GM19239 (cell line): ENCODE measurements around the gene PAX9.
"Not testable (repeated sequence)": the region's sequence is repeated elsewhere in the genome, so short reads cannot be mapped to it uniquely, and the experiment has no call there.

Source experiments
- DNase-seq: peaks from one replicate; pipeline ENCODE4 v3.0.0; 2011; ENCODE audit warnings: low spot score; ENCODE audit not compliant: insufficient read length
- FAIRE-seq: peaks from 2 replicates; lab custom pipeline; 2011; peaks lifted over from hg19 to GRCh38; lab: Jason Lieb, UNC

The PAX9 gene

DNA sequence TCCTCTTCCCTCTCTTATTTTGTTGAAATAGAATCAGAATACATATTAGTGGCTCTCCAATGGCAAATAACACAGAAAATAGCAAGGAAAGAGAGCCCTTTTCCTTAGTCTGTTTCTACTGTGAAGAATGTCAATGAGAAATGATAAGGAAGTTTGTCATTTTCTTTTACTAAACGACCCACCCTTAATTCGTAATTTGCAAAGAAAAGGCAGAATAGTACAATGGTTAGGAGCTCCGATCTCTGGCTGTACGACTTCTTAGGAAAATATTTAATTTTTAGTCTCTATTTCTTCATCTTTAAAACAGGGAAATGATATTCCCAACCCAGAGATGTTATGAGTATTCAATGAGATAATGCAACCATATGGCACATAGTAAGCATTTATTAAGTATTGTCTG is 6.0 kb downstream of the PAX9 start:
- FAIRE-seq = no peak
- DNase-seq = no peak

DNA sequence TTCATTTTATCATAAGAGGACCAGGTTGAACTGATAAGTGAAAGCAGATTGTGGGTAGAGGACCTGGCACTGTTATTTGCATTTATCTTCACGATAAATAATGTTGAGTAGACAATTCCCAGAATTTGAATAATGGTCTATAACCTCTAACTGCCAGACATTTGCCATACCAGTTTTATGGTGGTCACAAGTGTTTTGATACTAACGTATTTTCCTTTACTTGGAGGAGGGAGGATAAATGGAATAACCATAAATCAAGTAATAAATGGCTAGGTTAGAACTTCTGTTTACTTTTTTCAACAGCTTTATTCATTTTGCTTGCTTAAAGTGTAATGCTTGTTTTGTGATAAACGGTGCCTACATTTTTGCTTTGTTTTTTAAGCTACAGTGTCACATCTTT is 9.5 kb downstream of the PAX9 start:
- no peak for DNase-seq
- FAIRE-seq = no peak

DNA sequence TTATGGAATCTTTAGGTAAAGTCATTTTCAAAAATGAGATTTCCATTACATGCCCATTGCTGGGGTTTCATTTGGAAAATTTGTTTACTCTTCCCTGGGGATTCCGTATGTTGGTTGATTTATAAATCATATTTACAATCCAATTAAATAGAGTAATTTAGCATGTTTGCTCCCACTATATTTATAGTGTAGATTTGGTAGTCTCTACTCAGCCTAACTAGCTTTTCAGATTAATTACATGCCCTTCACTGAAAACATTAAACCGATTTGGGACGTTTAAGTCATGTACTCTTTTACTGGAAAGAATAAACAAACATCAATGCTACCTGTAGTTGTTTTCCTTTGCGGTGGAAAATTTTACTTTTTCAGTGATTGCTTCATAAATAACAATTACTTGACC is 10.4 kb downstream of the PAX9 start:
- DNase-seq (no peak), FAIRE-seq (no peak)

DNA sequence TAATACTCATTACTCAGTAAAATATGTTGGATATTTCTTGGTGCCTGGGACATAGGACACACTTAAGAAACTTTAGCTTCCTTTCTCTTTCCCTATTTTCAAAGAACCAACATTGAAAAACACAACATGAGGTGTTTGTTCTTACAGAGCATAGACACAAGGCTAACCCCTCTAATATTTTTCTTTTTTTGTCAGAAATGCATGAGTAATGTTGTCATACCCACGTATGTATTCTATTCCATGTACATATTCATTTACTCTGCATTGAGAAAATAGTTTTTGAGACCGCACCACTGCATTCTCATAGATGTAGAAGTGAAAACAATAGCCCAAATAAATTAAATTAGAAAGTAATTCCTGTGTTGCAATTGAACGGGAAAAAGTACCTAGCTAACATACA is 13.0 kb downstream of the PAX9 start:
- DNase-seq (no peak), FAIRE-seq (no peak)

DNA sequence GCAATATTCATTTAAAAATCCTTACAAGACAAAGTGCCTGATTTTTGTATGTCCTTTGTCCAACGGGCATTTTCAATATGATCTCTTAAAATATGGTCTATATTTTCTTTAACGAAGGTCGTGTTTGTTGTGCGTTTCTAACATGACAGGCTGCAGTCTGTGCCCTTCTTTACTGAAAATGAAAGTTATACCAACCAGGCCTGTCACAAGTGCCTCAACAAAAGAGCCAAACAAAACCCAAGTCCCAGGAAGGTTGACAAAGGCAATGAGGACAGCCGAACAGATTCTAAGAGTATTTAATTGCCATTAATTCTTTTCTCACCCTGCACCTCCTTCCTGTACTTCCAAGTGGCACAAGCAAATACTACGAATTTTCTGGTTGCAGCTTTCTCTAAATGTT is 13.9 kb downstream of the PAX9 start:
- DNase-seq (no peak), FAIRE-seq (no peak)

DNA sequence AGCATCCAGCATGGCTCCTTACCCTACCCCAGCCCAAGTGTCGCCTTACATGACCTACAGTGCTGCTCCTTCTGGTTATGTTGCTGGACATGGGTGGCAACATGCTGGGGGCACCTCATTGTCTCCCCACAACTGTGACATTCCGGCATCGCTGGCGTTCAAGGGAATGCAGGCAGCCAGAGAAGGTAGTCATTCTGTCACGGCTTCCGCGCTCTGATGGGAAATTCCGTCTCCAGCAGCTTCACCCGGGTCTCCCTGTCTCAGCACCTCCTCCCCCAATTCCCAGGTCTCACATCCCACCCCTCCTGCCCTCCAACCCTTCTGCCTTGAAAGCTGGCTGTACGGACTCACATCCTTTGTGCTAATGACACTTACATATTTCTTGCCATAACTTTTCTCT is 14.6 kb downstream of the PAX9 start:
- FAIRE-seq = no peak

DNA sequence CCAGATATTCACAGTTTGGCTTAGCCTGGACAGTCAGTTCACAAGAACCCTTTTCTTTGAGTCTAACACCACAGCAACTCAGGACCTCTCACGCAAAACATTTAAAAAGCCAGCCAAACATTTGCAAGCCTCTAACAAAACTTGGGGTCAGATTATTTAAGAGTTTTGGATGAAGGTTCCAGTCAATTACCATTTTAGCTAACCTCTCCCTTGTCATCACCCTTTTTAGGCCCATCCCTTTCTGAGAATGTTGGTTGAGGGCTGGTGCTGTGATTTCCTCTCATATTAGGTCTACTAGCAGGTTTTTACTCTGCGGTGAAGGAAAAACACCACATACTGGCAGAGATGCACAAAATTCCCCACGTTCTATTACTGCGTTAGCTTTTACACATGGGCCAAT is 20.7 kb downstream of the PAX9 start:
- FAIRE-seq = no peak
- no peak for DNase-seq

More for the DNA sequence above, 14.6 kb downstream of the PAX9 start:
- DNase-seq = no peak

DNA sequence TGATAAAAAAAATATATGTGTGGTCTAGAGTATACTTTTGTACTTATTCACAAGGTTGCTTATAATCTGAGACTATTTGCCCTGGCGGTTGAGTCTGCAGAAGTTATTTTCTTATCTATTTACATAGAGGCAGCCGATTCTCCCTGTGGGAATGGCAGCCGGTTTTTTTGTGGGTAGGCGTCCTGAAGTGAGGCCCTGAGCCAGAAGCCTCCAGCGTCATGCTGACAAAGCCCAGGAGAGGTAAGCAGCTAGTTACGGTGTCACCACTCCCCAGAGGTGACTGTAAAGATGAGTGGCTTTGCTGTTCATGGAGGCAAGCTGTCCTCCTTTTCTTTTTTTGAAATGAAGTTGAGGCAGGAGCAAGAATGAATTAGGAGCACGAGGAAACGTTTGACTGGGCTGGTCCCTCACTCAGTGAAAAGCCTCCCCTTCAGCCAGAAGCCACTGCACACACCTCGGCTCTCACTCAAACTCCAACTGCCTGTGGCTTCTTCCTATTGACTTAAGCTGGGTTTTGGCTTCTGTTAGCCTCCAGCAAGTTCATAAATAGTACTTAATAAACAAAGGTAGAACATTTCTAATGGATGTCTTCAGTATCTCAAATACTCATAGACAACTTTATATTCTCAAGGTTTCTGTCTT is 21.5 kb downstream of the PAX9 start:
- DNase-seq = no peak
- FAIRE-seq = no peak

DNA sequence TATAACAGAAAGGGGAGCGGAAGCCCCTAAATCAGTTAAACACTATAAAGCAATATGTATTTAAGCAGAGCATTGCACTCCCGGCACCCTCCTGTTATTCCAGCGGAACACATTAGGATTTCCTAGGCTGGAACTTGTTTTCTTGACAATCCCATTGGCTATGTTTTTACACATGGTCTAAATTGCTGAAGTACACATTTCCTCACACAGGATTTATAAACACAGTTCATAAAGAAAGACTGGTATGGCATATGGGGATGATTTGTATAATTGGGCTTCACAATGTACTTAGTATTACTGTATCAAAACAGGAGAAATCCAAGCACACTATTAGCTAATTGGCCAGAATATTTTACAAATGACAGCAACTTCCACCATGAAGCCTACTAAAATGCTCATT is 23.3 kb downstream of the PAX9 start:
- DNase-seq (no peak), FAIRE-seq (no peak)

DNA sequence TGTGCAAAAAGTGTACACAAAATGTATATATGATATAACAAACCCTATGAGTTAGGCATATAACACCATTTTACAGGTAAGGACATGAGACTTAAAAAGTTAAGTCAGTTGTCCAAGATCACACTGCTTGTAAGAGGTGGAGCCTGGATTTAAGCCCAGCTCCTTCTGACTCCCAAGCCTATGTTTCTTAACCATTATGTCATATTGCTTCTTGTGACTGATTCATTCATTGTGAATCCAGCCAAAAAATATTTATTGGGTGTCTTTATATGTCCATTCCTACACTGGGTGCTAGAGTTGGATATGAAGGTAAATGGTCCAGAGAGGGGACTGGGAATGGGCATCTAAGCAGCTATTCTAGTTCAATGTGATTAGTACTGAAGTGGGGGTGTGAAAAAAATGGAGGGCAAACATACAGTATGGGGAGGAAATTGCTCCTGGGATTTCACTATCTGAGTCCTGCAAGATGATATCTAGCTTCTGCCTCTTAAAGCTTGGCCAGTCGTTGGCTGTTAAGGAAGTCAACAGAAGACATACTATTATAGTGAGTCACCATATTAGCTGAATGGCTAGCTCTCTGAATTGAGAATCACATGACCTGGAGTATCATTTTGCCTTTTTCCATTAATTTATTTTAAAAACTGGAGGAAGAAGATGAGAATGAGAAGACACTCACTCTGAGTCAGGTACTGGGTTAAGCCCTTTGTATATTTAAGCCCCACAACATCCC is 28.8 kb downstream of the PAX9 start:
- DNase-seq (no peak), FAIRE-seq (no peak)

DNA sequence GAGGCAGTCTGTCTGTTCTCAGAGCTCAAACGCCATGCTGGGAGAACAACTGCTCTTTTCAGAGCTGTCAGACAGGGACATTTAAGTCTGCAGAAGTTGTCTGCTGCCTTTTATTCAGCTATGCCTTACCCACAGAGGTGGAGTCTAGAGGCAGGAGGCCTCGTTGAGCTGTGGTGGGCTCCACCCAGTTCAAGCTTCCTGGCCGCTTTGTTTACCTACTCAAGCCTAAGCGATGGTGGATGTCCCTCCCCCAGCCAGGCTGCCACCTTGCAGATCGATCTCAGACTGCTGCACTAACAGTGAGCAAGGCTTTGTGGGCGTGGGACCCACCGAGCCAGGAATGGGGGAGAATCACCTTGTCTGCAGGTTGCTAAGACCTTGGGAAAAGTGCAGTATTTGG is 37.8 kb downstream of the PAX9 start:
- DNase-seq, FAIRE-seq: not testable (repeated sequence)

DNA sequence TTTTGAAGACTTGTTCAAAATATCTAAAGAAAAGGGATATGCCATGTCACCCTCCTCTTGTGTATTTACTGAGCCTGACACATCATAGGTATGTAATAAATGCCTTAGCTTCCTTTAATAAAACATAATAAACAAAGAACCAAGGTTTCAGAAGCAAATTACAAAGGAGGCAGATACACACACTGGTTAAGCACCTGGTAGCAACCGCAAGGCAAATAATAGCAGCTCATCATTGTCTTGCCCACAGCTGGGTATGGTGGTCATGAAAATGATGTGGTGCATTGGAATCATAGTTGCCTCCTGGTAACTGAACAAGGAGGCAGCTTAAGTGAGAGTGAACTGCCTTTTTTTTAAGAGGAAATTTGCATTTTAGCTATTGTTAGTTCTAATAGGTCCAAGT is 39.0 kb downstream of the PAX9 start:
- DNase-seq (no peak), FAIRE-seq (no peak)

DNA sequence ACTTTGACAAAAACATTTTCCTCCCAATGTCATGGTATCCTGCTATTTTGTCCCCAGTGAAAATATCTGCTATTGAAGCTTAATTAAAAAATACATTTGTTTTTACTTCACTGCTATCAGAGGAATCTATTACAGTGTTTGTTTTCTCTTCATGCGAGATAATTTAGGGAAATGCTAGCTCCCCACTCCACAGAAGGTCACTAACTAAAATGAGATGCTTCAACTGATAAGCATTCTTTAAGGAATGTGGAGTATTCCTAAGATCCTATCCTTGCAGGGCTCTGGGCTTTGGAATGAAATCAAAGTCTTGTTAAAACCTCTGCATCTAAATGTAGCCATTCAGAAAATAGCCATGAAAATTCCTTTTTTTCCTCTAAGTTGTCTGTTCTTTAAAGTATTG is 39.5 kb downstream of the PAX9 start:
- DNase-seq = no peak
- FAIRE-seq = no peak

DNA sequence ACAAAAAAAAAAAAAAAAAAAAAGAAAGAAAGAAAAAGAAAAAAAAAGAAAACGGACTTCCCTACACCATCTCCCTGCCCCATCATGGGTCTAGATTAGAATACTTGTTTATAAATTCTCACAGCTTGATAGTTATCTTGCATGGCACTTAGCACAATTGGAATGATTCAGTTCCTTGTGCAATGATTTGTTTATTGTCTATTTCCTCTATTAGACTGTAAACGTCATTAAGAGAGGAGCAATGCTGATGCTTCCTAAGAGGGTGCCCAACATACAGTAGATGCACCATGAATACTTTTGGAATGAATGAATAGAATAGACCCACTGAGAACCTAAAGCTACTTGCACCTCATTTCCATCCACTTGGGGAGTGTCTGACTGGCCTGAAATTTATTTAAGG is 40.8 kb downstream of the PAX9 start:
- FAIRE-seq (no peak), DNase-seq (no peak)

DNA sequence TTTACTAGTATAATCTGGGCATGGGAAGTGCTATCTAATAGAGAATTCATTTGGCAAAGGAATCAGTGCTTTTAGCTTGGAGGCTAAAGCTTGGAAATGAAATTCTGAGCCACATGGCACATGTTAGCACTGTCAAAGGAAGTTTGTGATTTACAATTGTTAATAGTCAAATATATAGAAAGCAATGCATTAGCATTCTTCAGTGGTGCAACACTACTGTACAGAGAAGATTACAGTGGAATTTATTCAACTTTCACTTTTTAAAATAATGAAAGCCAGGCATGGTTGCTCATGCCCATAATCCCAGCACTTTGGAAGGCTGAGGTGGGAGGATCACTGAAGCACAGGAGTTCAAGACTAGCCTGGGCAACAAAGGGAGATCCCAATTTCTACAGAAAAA is 45.9 kb downstream of the PAX9 start:
- no peak for FAIRE-seq

DNA sequence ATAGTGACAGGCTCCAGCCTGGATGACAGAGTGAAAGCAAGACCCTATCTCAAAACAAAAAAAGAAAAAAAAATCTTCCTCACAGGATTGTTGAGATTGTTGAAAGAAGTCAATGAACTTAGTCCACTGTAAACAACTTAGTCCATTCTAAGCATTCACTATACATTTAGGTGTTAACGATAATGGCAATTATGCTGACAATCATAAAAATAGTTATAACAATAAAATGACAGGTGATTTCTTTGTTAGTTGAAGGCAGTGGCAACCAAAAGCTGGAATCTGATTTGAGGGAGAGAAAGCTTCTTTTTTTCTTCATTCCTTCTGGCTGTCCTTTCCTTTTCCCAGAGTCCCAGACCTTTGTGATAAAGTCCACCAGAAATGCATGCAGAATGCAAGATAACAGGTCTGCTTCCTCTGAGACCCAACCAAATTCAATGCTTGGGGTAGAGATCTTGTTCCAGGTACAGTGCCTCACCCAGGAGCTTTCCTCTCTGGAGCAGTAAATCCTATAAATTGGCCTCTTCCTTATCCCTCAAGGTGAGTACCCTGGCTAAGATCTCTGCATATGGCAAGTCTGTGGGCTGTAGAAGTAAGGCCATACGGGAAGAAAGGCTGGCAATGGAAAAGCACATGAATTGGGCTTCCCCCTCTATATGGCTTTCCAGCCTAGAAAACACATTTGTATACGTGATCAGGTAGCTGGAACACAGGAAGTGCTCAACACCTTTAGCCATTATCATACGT is 52.5 kb downstream of the PAX9 start:
- DNase-seq (no peak), FAIRE-seq (no peak)

More for the DNA sequence above, 45.9 kb downstream of the PAX9 start:
- no peak for DNase-seq

DNA sequence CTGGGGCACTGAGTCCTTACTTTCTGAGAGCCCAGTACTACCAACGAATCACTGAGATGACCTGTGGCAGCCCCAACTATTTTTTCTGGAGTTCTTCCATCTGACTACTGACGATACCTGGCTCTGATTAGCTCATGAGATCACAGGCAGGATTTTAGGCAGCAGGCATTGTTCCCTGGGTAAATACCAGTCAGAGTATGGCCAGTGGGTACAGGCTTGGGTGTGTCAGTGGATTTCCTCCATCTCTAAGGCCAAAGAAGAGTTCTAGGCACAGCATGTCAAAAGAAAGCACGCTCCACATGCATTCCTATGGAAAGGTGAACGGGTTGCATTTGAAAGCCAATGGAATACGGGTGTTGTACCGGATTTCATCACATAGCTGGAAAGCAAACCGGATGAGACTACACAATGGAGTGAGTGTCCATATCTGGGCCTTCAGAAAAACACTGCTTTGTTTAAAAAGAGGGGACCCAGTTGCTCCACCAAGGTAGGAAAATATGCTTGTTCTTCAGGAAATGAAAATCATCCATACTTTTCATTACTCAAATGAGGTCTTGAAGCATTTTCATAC is 55.0 kb downstream of the PAX9 start:
- no peak for FAIRE-seq
- DNase-seq = no peak

DNA sequence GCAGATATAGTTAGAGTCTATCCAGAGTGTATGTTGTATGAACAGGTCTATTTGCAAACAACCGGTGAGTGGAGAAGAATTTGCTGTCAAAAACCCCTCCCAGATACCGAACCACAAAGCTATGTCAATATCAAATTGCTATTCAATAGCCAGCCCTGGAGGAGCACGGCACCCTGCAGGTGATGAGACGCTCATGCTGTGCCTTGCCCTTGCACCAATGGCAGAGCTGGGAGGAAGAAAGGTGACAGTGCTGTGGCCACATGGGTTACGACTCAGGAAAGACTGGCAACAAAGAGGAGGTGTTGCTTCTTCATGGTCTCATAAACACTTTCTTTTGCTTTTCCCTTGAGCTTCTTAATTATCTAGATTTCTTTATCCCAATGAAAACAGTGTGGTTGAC is 55.7 kb downstream of the PAX9 start:
- DNase-seq (no peak), FAIRE-seq (no peak)

DNA sequence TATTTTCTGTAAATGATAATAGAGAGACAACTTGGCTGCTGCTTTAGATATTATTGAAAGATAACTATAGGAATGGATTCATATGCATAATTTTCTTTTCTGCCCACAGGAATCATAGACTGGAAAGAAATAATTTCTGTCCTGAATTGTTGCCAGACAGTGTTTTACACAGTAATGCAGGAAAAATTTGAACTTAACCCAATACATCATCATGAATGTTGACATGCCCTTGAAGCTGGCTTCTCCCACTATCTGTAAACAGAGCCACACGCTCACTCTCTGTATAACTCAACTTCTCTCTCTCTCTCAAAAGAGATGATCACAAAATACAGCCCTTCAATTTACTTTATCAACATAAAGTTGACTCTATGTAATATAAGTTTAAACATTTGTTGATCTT is 56.6 kb downstream of the PAX9 start:
- no peak for FAIRE-seq

DNA sequence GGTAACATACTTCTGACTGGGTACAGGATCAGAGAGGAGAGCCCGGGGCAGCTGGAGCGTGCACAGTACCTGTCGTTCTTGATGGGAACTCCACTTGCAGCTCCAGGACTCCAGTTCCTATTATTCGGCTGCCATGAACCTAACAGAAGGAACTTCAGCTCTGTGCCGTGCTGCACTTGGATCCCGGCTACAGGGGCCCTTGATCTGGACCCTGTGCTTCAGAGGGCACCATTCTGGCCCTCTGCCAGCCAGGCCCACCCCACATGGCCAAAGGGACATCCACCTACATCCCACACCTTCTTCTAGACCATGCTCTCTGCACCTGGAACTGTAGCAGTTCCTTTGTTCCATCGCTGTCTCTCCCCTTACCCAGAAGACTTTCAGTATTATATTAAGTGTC is 58.2 kb downstream of the PAX9 start:
- FAIRE-seq (no peak), DNase-seq (no peak)

More for the DNA sequence above, 56.6 kb downstream of the PAX9 start:
- no peak for DNase-seq

DNA sequence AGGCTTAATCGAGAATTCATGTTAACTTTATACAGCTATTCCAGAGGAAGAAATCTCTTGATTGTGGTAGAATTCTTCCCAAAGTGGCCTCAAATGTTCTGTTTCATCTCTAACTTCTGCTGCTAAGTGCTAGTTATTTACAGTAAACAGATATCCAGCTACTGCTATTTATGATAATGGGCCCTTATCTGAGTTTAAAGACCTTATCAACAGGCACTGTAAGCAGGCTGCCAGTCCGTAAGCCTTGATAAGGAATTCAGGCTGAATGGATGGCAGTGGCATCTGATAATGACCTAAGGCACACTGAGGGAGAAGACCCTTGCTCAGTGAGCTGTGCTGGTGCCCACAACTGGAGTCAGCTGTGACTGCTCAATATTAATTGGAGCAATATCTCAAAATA is 59.0 kb downstream of the PAX9 start:
- DNase-seq (no peak), FAIRE-seq (no peak)
